HG02798 (cell line): Measurements from ENCODE around the gene UVSSA.
"Not testable (repeated sequence)": the region's sequence is repeated elsewhere in the genome, so short reads cannot be mapped to it uniquely, and the experiment has no call there.

Experiments used
- ATAC-seq: cut with Tn5 transposase; IDR thresholded peaks from one replicate; pipeline ENCODE4 v1.9.1; 2021; ENCODE audit warnings: mild to moderate bottlenecking; ENCODE audit not compliant: unreplicated experiment, poor library complexity

The UVSSA gene

DNA sequence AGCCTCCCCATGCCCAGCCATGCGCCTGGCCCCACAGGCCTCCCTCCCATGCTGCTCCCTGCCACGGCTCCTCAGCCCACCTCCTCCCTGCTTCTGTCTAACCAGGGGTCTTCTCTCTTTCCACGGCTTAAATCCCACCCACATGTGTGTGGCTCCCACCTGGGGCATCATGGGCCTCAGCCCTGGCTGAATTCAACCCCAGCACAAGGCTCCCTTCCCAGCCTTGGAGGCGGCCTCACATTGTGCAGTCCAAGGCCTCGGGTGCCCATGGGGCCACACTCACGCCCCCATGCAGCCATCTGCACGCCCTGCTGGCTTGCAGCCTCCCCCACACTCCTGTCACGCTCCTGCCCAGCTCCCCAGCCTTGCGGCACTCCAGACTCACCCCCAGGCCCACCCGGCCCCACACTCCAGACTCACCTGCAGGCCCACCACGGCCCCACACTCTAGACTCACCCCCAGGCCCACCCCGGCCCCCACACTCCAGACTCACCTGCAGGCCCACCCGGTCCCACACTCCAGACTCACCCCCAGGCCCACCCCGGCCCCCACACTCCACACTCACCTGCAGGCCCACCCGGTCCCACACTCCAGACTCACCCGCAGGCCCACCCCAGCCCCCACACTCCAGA, 30.4 kb upstream of the UVSSA start:
- ATAC-seq: no peak

- no peak for ATAC-seq
Observed at GRCh38 chr4:1317177-1318045, 29.6 kb upstream of the UVSSA start.

- no peak for ATAC-seq
Observed at GRCh38 chr4:1318046-1318375, 29.0 kb upstream of the UVSSA start.

GRCh38 chr4:1318488-1319213, 28.4 kb upstream of the UVSSA start:
- no peak for ATAC-seq

DNA sequence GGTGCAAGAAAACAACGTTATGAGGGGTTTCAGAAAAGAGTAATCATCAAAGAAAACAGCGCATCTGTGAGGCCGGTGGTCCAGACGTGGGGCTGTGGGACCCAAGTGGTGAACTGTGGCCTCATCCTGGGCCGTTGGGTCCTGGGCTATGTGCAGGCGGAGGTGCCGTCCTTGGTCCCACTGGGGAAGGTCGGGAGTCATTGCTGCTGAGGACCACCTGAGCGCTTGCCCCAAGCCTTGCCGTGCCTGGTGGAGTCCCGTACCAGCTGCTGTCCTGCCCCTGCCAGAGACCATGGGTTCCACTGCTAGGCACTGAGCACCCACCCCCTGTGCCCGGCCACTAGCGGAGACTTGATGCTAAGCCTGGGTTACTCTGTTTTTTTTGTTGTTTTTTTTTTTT, 25.5 kb upstream of the UVSSA start:
- no peak for ATAC-seq

DNA sequence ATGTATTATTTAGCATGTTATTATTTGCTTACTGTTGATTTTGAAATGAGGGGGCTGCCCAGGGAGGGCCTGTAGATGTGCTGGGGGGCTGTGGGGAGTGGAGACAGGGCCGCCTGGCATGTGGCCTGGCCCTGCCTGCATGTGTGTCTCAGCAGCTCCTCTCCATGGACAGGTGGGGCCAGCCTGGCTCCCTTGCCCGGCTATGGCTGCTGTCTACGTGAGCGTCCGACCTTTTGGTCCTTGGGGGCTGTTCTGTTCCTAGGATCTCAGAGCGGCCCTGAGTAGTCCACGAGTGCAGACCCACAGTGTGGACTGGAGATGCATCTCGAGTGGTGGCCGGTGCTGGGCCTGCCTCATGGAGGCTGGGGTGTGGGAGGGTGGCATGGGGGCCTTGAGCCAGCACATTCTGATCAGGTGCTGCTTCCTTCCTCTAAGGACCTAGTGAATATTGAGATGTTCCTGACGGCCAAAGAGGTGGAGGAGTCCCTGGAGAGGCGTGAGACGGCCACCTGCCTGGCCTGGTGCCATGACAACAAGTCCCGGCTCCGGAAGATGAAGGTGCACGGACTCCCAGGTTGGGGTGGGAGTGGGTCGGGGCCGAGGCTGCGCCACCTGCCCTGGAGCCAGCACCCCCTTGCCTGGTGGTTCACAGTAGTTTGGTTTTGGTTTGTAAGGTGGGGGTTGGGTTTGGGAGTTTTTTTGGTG, 24.9 kb upstream of the UVSSA start:
- ATAC-seq: no peak

- ATAC-seq: no peak
Observed at GRCh38 chr4:1323280-1323634, 23.8 kb upstream of the UVSSA start.

DNA sequence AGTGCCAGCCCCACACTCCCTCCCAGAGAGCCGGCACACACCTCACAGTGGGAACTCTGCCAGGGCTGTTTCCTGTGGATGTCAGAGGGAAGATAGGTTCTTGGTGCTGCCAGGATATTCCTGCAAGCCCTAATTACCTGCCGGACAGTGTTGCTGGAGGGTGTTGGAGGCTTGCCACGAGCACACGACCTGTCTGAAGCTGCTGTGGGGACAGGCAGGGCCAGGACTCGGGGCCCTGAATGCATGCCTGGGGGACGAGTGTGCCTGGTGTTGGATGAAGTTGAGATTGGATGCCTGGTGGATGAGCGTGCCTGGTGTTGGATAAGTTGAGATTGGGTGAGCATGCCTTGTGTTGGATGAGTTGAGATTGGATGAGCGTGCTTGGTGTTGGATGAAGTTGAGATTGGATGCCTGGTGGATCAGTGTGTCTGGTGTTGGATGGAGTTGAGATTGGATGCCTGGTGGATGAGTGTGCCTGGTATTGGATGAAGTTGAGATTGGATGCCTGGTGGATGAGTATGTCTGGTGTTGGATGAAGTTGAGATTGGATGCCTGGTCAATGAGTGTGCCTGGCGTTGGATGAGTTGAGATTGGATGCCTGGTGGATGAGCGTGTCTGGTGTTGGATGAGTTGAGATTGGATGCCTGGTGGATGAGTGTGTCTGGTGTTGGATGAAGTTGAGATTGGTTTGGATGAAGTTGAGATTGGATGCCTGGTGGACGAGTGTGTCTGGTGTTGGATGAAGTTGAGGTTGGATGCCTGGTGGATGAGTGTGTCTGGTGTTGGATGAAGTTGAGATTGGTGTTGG, 23.2 kb upstream of the UVSSA start:
- ATAC-seq: no peak

DNA sequence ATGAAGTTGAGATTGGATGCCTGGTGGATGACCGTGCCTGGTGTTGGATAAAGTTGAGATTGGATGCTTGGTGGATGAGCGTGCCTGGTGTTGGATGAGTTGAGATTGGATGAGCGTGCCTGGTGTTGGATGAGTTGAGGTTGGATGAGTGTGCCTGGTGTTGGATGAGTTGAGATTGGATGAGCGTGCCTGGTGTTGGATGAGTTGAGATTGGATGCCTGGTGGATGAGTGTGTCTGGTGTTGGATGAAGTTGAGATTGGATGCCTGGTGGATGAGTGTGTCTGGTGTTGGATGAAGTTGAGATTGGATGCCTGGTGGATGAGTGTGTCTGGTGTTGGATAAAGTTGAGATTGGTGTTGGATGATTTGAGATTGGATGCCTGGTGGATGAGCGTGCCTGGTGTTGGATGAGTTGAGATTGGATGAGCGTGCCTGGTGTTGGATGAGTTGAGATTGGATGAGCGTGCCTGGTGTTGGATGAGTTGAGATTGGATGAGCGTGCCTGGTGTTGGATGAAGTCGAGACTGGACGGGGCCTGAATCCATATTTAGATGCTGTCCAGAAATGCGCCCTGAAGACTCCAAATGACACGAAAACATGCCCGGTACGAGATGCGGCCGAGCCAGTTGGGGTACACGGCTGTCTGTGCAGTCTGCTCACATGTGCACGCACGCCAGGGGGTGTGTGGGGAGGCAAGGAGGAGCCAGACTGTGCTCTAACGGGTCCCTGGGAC, 22.4 kb upstream of the UVSSA start:
- ATAC-seq: not testable (repeated sequence)

DNA sequence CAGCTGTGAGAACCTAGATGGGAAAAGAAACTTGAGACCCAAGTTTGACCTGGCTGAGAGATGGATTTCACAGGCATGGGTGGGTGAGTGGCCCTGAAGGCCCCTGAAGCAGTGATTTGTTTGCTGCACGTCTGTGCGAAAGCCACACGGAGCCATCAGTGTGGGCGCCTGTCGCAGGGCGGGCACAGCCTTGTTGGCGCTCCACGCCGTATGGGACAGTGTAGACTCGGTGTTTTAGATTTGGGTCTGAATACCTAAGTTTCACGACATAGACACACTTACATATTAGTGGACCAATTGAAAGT, 21.9 kb upstream of the UVSSA start:
- ATAC-seq: no peak

- no peak for ATAC-seq
Observed at GRCh38 chr4:1325681-1326635, 21.1 kb upstream of the UVSSA start.

- no peak for ATAC-seq
Observed at GRCh38 chr4:1326751-1327525, 20.1 kb upstream of the UVSSA start.

- ATAC-seq: no peak
Observed at GRCh38 chr4:1327526-1328266, 19.3 kb upstream of the UVSSA start.

- no peak for ATAC-seq
Observed at GRCh38 chr4:1328267-1329155, 18.5 kb upstream of the UVSSA start.

DNA sequence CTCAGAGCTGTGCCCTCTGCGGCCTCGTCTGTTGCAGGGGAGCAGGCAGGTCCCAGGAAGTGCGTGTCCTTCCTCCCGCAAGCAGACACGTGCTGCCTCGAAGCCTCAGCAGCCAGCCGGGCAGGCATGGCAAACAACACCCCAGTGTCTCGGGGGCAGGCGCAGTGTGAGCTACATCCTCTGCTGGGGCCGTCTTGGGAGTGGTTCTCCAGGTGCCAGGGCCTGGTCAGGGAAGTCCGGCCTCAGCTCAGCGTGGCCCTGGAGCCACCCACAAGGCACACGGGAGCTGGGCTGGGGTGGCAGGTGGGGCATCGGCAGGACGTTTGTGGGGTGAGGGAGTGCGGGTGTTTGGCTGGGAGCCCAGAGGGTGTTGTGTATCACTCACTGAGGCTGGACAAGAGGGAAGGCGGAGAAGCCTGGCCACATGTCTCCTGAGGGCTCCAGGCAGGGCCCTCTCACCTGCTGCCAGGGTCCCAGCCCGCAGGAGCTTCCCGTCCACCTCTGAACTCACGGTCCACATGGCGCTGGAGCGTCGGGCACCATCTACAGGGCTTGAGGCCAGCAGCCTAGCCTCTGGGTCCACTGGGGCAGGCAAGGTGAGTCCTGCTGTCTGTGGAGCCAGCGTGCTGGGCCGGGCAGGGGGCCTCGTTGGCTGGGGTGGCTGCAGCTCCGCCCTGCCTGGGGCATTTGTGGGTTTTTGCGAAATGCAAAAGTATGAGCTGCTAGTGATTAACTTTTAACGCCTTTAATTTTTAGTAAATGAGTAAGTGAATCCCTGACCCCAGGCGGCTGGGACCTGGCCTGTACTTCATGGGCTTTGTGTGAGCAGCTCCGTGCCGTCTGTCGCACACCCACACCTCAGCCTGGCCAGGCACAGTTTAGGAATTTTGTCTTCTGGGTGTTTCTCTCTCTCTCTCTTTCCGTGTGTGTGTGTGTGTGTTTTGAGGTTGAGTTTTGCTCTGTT, 17.3 kb upstream of the UVSSA start:
- no peak for ATAC-seq
